Lower lobe of right lung (tissue), 2 donors: ENCODE results near the gene TRIM63. TPM values are rescaled to one million over a fixed set of nuclear protein-coding genes. Genes with fewer than 3 reads are reported as not detected.
A peak's percentile ranks its signal among the peaks of the same experiment; 100 is the strongest.

Experiments used
- ATAC-seq, 2 donors: fragments of 200-7000 bp; cut with Tn5 transposase; one replicate each; pipeline ENCODE4 v1.9.1; 2020 to 2022; ENCODE audit warnings: mild to moderate bottlenecking in 2 of 2, moderate library complexity in 2 of 2
- DNase-seq: peaks from one replicate; pipeline ENCODE4 v3.0.0-alpha.2; 2020
- H3K27ac ChIP-seq: fragments of 200-600 bp; one replicate; pipeline ENCODE4 v1.8.0; 2022
- H3K27me3 ChIP-seq: fragments of 200-600 bp; one replicate; pipeline ENCODE4 v1.8.0; 2022; ENCODE audit warnings: low read depth
- H3K36me3 ChIP-seq: fragments of 200-600 bp; one replicate; pipeline ENCODE4 v1.8.0; 2022; ENCODE audit warnings: mild to moderate bottlenecking
- H3K4me1 ChIP-seq: fragments of 200-600 bp; one replicate; pipeline ENCODE4 v1.8.0; 2022
- H3K4me3 ChIP-seq: fragments of 200-600 bp; one replicate; pipeline ENCODE4 v1.8.0; 2022; ENCODE audit warnings: mild to moderate bottlenecking
- H3K9me3 ChIP-seq: fragments of 200-600 bp; one replicate; pipeline ENCODE4 v1.8.0; 2022
- intact Hi-C: fragments of 100-400 bp; cut with DNase I; formaldehyde crosslinking; loops from one replicate; pipeline ENCODE4 v1.11.0; 2022
- total RNA-seq: library from RNA; stranded (reverse); fragmentation: NEBNext Ultra II Directional; extraction: Animal tissue kit (Norgen Biotek cat#: 25700); gene quantifications from one replicate; pipeline ENCODE4 v1.2.1, GENCODE V29; 2021
- TF ChIP-seq, protein P1 (sequence below): fragments of 200-600 bp; IDR thresholded peaks from one replicate; pipeline ENCODE4 v1.8.0; 2022; ENCODE audit warnings: antibody characterized with exemption, mild to moderate bottlenecking
- donor health status: DM: no; HTN: yes; CAD: no; lungs with severe emphysema.

Gene TRIM63
- total RNA-seq, 1 donor from 2014 or later = 0.53 TPM

GRCh38 chr1:26038904-26039303, 28.5 kb downstream of the TRIM63 start:
- no peaks in the 10 kb centered on the region for H3K9me3 ChIP-seq
- intact Hi-C loops = no loop called here
- H3K27me3 ChIP-seq = peaks cover 35% of the 10 kb centered on the region
- ATAC-seq = no peak
- H3K4me3 ChIP-seq = no peak overlapping the region
- no peak for DNase-seq
- peaks cover 16% of the 10 kb centered on the region for H3K4me1 ChIP-seq
- no peaks in the 10 kb centered on the region for H3K36me3 ChIP-seq
- TF ChIP-seq, protein P1, sequence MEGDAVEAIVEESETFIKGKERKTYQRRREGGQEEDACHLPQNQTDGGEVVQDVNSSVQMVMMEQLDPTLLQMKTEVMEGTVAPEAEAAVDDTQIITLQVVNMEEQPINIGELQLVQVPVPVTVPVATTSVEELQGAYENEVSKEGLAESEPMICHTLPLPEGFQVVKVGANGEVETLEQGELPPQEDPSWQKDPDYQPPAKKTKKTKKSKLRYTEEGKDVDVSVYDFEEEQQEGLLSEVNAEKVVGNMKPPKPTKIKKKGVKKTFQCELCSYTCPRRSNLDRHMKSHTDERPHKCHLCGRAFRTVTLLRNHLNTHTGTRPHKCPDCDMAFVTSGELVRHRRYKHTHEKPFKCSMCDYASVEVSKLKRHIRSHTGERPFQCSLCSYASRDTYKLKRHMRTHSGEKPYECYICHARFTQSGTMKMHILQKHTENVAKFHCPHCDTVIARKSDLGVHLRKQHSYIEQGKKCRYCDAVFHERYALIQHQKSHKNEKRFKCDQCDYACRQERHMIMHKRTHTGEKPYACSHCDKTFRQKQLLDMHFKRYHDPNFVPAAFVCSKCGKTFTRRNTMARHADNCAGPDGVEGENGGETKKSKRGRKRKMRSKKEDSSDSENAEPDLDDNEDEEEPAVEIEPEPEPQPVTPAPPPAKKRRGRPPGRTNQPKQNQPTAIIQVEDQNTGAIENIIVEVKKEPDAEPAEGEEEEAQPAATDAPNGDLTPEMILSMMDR = no peak
- no peak overlapping the region for H3K27ac ChIP-seq

DNA sequence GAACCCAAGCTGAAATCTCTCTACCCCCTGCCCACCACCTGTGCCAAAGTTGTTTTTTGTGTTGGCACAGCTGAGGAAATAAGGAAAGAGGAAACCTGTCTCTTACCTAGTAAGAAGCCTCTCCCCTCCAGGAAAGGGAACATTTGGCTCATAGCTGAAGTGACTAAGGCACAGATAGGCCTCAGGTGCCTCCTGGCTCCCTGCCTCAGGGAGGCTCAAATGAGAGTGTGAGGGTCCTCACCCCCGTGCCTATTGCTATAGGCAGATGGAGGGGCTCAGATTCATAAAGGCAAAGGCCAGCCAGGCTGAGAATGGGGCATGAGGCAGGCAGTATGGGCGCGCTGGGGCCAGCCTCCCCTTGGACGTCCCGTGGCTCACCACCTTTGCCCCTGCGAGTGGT, 29.0 kb downstream of the TRIM63 start:
- Histone ChIP-seq H3K4me3 (no peak overlapping the region), H3K9me3 (no peaks in the 10 kb centered on the region), H3K36me3 (no peaks in the 10 kb centered on the region), H3K27me3 (peaks cover 31% of the 10 kb centered on the region), H3K4me1 (peaks cover 16% of the 10 kb centered on the region), H3K27ac (no peak overlapping the region)
- DNase-seq = no peak
- no peak for ATAC-seq
- intact Hi-C loops = no loop called here
- TF ChIP-seq, protein P1 = no peak

- Histone ChIP-seq H3K27ac (no peak overlapping the region), H3K9me3 (no peaks in the 10 kb centered on the region), H3K36me3 (no peaks in the 10 kb centered on the region), H3K4me3 (no peak overlapping the region), H3K27me3 (peaks cover 25% of the 10 kb centered on the region), H3K4me1 (peaks cover 16% of the 10 kb centered on the region)
- intact Hi-C loops = no loop called here
- ATAC-seq (no peak), DNase-seq (no peak)
- TF ChIP-seq, protein P1 = no peak
Observed at GRCh38 chr1:26037904-26038303, 29.5 kb downstream of the TRIM63 start.

DNA sequence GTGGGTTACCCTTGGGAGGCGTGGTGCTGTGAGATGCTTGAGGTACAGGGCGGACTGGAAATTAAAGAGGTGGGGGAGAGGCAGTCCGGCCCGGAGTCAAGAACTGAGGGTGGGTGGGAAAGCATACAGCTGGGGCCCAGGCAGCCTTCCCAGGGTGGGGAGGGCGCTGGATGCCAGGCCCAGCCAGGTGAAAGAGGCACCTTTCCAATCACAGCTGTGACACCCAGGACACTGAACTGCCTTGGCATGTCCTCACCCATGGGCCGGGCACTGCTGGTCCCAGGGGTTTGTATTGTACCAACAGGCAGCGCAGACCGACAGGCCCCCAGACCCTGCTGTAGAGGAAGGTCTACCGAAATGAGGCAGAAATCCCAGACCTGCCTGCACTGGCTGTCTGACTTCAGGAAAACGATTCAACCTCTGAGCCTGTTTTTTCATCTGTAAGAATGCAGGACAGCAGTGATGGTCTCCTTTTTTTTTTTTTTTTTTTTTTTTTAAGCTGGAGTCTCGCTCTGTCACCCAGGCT, 30.6 kb downstream of the TRIM63 start:
- intact Hi-C loops = no loop called here
- TF ChIP-seq, protein P1 = no peak
- ATAC-seq = no peak
- DNase-seq = no peak
- Histone ChIP-seq H3K27ac (no peak overlapping the region), H3K27me3 (peaks cover 14% of the 10 kb centered on the region), H3K4me1 (peaks cover 16% of the 10 kb centered on the region), H3K9me3 (no peaks in the 10 kb centered on the region), H3K36me3 (no peaks in the 10 kb centered on the region), H3K4me3 (no peak overlapping the region)

- Histone ChIP-seq H3K27me3 (peaks cover 9% of the 10 kb centered on the region), H3K9me3 (no peaks in the 10 kb centered on the region), H3K4me1 (peaks cover 16% of the 10 kb centered on the region), H3K27ac (peak overlapping the region; percentile 76), H3K4me3 (peak overlapping the region; percentile 98), H3K36me3 (no peaks in the 10 kb centered on the region)
- peak; percentile 90 for DNase-seq
- TF ChIP-seq, protein P1 = peak; percentile 99
- peak; percentile 96 to 97 for ATAC-seq
- intact Hi-C loops = no loop called here
Observed at GRCh38 chr1:26035959-26036755, 31.3 kb downstream of the TRIM63 start.
